Left renal cortex interstitium (tissue), 4 donors: ENCODE measurements around the gene WDFY4. TPM values are rescaled to one million over a fixed set of nuclear protein-coding genes. Genes with fewer than 3 reads are reported as not detected.
A peak's percentile ranks its signal among the peaks of the same experiment; 100 is the strongest.

Experiments used
- DNase-seq, 4 donors: peaks; one replicate each; pipeline ENCODE4 v3.0.0-alpha.2; 2013; ENCODE audit warnings: low read depth in 4 of 4, low spot score in 2 of 4, missing footprints in 1 of 4
- polyA plus RNA-seq, 4 donors: library from polyadenylated mRNA; unstranded; fragments of 120-200 nt; gene quantifications; one replicate each; pipeline ENCODE4 v1.2.1, GENCODE V29; 2013; ENCODE audit not compliant: insufficient read length in 4 of 4

WDFY4 gene
- polyA plus RNA-seq, 4 donors: 1.5 to 3.0 (median 2.0) TPM

- no peak for DNase-seq
These were observed 54.5 kb downstream of the WDFY4 start for GRCh38 chr10:48739170-48739569.

- DNase-seq: no peak
These were observed 55.5 kb downstream of the WDFY4 start for GRCh38 chr10:48740015-48740707.

- peak in 1 of 4 donors; percentile 20 for DNase-seq
These were observed 56.3 kb downstream of the WDFY4 start for GRCh38 chr10:48740988-48741387.

DNA sequence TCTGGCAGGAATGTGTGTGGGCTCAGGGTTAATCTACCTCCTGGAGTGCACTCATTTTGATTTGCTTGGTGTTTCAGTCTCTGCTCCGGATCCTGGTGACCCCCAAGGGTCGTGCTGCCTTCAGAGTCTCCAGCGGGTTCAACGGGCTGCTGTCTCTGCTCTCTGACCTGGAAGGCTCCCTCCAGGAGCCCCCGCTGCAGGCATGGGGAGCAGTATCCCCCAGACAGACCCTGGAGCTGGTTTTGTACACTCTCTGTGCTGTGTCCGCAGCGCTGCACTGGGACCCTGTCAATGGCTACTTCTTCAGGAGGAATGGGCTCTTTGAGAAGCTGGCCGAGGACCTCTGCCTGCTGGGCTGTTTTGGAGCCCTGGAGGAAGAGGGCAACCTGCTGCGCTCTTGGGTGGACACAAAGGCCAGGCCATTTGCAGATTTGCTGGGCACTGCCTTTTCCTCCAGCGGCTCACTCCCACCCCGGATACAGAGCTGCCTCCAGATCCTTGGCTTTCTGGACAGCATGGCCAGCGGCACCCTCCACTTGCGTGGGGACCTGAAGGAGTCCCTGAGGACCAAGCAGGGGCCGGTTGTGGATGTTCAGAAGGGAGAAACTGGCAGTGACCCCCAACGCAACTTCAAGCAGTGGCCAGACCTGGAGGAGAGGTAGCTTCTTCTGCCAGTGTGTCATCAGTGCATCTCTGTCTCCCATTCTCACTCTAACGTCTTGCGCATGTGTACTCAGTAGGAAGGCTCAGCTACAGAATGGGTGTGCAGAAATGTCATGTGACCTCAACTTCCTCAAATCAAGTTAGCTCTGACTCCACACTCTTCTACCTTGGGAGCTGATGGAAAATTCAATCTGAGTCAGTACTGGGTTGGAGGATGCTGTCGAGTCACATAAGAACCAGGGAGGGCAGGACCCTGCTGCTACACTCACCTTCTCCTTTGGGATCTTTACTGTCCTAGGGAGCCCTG lies 58.5 kb downstream of the WDFY4 start:
- DNase-seq: no peak

GRCh38 chr10:48744587-48744986 lies 59.9 kb downstream of the WDFY4 start:
- no peak for DNase-seq

DNA sequence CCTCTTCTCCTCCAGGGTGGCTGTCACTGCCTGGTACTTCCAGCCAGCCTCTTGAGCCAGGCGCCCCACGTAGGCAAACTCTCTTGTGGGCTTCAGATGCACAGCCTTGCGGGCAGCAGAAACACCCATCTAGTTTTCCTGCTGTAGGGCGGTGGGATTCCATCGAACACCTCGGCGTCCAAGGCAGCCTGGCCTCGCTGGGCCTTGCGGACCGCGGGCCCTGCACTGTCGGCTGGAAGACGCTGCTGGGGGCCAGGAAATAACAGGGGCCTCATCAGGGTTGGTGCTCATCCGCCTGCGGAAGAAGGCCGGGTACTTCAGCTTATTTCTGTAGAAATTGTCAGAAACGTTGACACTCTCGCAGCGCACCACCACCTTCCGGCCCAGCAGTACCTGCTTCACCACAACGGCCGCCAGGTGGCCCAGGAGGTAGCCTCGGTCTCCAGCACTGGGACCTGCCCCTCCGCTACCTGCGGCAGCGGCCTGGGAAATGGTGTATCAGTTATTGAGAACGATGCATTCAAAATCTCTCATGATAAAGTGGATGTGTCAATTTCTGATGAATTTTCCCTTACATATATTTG lies 61.1 kb downstream of the WDFY4 start:
- DNase-seq: no peak

GRCh38 chr10:48748573-48748972 lies 63.9 kb downstream of the WDFY4 start:
- no peak for DNase-seq

- DNase-seq: no peak
These were observed 64.6 kb downstream of the WDFY4 start for GRCh38 chr10:48749254-48749787.

DNA sequence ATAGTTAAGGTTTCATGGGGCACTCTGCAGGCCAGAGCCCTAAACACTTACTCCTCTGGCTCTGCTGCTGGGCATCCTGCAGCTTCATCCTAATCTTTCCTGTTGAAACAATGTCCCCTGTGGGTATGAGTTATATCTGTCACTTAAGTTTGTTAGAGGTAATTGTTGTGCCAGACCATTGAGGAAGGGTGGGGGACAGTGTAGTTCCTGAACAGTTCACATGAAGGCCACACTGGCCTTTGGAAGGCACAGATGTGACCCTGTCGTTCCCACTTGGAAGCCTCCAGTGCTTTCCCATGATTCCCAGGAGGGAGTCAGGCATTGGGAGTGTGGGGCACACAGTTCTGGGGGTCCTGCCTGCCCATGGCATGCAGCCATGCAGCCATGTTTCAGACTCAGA lies 65.3 kb downstream of the WDFY4 start:
- DNase-seq: no peak

- no peak for DNase-seq
These were observed 66.3 kb downstream of the WDFY4 start for GRCh38 chr10:48750991-48751390.

DNA sequence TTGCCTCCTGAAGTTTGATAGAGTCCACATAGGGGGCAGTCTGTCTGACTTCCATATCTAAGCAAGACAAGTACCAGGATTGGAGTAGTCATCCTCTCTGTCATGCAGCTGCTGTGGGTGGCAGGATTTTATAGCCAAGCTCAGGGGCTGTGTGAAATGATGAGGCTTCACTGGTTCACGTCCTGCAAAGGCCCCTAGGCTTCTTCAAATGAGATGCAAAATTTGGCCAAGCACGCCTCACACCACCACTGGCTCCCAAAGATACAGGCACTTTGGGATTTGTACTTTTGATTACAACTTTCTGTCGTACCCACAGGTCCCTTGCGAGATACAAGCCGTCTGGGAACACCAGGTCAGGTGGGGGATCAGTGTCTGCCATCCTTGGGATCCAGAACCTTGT lies 67.1 kb downstream of the WDFY4 start:
- no peak for DNase-seq

DNA sequence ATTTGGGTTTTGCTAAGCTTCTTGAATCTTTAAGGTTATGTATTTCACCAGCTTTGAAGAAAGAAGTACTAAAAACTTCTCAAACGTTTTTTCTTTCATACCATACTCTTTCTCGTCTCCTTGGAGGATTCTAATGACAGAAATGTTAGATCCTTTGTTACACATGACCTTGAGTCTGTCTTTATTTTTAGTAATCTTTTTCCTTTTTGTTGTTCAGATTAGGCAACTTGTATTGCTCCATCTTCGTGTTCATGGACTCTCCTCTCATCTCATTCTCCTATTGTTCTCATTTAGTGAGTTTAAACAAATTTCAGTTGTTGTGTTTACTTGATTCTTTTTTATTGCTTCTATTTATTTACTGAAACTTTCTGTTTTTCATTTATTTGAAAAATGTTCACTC lies 73.7 kb downstream of the WDFY4 start:
- no peak for DNase-seq

DNA sequence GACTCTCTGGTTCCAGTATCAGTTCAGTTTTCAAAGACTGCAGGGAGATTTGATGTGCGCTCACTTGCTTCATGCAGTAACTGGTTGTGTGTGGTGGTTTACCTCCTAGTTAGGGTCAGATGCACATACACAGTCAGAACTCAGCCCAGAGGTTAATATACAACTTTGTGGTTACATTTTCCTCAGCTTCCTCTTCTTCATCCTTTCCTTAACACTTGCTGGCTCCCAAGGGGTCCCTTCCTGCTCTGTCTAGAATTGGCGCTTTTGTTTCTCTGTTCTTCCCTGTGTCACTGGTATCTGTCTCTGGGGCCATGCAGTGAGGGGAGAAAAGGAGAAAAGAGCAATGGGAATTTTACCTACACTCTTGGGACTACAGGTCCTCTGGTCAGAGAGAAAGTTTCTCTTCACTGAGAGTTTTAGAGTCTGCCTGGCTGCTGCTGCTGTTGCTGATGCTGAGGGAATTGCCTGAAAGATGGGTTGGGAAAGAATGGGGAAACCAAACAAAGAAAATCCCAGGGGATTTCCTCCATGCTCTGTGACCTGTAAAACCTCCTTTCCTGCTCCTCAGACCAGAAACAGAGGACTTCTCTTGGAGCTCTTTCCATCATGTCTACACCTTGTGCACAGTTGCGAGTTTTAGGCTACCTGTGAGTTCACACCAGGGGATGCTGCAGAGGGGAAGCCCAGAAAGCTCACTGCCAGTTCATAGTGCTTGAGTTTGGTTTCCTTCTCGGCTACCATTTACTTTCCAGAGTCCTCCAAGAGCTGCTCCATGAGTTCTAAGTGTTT lies 74.6 kb downstream of the WDFY4 start:
- no peak for DNase-seq

- DNase-seq: no peak
These were observed 76.3 kb downstream of the WDFY4 start for GRCh38 chr10:48760983-48761382.

DNA sequence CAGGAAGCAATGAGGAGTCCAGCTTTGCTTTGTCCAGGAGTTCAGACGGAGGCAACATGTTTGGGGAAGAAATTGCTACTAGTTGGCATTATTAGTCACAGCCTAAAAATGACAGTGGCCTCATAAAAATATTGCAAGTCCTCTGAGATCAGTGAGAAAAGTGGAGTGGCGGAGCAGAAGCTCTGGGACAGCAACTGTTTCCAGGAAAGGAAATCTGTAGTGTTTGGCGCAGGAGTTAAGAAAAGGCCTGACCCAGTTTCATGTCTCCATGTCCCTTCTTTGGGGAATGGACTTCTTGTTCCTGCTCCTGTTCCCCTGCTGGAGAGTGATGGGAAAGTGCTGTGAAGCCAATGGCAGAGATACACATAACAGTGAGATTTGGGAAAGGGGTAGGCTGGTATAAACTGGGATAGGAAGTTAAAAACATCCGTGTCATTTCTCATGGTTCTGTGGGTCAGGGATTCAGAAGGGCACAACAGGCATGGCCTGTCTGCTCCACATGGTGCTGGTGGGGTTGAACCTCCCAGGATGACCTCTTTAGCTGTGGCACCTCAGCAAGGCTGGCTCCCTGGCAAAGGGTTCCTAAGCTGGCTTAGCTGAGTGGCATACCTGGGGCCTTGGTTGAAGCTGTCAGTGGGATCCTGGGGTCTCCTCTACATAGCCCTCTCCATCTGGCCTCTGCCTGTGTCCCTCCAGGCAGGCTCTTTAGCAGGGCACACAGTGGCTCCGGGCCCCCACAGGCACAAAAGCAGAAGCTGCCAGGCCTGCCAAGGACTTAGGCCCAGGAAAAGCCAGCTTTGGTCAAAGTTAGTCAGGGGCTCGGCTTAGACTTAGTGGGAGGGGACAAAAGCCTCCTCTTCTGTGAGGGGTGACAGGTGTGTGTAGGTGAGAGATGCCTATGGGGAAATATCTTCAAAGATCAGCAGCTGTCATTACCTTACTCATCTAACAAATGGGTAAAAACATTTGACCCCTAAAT lies 77.7 kb downstream of the WDFY4 start:
- no peak for DNase-seq

- no peak for DNase-seq
These were observed 78.8 kb downstream of the WDFY4 start for GRCh38 chr10:48763403-48763965.

DNA sequence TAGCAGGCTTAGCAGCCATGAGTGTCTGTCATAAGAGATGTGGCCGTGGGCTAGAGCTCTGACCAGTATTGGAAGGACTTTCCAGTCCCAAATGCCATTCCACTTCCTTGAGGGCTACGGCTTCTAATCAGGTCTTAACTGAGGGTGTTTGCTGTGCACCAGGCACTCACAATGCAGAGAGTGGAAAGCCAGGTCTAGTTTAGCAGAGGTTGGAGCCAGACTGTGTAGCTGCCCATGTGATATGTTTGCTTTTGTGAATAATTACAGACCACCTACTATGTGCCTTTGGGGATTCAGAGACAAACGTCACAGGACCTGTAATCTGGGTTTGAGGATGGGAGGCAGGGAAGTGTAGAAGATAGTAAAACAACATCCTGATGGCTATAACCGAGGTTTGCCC lies 79.8 kb downstream of the WDFY4 start:
- no peak for DNase-seq

GRCh38 chr10:48765039-48765438 lies 80.4 kb downstream of the WDFY4 start:
- no peak for DNase-seq

DNA sequence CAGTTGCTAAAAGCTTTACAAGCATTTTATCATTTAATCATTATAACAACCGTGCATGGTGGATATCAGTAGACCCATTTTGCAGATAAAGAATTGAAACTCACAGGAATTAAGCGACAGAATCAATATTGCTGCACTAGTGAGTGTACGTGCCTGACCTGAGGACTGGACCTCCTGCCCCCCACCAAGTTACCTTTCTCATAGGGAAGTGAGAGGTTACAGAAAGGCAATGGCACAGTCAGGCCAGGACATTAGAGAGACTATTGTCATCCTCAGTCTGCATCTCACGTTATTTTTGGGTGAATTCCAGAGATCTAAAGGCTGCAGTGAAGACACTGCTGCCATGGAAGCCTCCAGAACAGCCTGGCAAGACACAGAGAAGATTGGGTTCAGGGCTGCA lies 80.9 kb downstream of the WDFY4 start:
- DNase-seq: no peak
